COR-L47 (cell line): ENCODE measurements around the gene SSU72.
"Not testable (repeated sequence)": the region's sequence is repeated elsewhere in the genome, so short reads cannot be mapped to it uniquely, and the experiment has no call there.

ENCODE experiments used
- DNase-seq: peaks from one replicate; lab custom pipeline; 2025; lab: John Stamatoyannopoulos, UW

SSU72 gene

DNA sequence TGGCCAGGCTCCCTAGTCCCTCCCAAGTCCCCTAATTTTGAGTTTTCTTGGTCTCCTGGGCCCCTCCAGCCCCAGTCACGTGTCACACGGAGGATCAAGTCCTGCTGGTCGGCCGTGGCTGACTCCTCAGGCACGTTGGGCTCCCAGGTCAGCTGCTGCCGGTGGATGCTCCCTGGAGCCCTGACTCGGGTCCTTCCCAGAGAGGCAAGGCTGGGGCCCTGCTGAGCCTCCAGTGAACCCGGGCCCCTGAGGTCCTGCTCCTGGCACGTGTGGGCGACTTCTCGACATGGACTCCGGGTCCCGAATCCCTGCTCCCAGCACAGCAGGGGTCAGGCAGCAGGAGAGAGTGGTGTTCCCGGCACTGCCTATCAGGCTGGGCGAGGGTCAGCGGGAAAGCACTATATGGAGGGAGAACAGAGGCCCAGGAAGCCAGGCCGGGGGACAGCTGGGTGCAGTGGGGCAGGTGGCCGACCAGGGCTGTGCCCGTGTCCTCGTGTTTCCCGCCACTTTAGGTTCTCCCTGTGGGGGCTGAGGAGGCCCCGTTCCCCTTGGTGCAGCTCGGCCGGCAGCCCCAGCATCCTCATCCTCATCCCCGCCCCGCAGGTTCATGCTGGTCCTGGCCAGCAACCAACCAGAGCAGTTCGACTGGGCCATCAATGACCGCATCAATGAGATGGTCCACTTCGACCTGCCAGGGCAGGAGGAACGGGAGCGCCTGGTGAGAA lies 47.4 kb downstream of the SSU72 start:
- DNase-seq, result no peak

DNA sequence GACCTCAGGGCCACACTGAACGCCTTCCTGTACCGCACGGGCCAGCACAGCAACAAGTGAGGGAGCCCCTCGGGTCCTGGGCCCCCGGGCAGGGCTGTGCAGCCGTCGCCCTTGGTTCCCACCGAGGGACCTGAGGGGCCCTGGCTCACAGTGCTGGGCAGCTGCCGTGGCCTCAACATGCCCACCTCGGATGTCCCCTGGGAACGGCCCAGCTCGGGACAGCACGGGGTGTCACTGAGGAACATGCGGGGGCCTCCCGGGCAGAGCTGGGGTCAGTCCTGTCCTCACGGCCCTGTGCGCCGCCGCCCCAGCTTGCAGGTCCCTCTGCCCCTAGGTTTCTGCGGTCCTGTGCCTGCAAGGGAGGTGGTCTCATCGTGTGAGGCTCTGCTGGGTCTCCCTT lies 48.2 kb downstream of the SSU72 start:
- DNase-seq, result not testable (repeated sequence)

DNA sequence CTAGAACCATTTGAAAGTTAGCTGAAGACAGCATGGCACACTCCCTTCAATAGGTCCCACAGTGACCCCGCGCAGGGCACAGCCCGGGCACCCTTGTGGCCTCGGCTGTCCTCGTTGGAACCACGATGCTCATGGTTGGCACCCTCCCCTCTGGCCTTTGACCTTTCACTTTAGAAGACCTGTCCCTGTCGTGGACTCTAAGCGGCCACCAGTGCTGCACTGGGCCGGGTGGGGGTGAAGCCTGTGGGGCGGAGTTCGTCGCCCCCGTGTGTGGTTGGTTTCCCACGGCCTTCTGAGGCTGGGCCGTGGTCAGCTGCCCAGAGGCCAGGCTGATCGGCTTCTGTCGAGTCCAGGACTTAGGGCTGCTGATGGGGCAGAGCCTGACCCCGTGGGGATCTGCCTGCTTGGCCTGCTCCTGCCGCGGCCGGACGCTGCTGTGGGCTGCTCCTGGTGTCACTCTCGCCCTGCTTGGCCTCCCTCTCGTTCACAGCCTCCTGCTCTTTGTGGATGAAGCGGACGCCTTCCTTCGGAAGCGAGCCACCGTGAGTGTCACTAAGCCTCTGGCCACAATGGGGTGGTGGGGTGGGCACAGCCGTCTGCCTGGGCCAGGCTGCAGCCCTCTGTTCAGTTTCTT lies 49.8 kb downstream of the SSU72 start:
- DNase-seq, result not testable (repeated sequence)

DNA sequence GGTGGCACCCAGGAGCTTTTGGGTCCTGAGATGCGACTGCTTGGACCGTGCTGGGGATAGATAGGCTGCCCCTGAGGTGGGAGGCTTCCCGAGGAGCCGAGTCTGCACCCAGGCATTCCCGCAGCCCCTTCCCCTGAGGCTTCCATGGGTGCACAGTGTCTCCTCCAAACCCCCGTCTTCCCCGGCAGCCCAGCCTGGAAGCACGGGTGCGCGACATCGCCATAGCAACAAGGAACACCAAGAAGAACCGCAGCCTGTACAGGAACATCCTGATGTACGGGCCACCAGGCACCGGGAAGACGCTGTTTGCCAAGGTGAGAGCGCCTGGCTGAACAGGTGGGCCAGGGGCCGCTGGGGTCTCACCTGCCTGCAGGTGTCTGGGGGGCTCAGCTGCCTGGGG lies 51.0 kb downstream of the SSU72 start:
- not testable (repeated sequence) for DNase-seq

DNA sequence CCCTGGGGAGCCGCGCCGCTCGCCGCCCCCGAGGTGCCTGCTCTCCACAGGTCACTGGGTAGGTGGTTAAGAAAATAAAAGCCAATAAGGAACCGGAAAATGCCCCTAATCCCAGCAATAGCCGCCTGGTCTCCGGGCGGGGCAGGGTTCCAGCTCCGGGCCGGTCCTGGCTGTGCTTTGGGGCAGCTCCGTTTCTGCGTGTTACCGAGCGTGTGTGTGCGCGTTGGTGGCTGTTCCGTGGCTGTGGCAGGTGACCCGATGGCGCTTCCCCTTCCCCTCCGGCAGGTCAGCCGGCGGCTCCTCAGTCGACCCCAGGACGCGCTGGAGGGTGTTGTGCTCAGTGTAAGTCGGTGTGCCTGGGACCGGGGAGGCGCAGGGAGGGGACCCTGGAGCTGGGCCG lies 51.4 kb downstream of the SSU72 start:
- DNase-seq, result not testable (repeated sequence)

DNA sequence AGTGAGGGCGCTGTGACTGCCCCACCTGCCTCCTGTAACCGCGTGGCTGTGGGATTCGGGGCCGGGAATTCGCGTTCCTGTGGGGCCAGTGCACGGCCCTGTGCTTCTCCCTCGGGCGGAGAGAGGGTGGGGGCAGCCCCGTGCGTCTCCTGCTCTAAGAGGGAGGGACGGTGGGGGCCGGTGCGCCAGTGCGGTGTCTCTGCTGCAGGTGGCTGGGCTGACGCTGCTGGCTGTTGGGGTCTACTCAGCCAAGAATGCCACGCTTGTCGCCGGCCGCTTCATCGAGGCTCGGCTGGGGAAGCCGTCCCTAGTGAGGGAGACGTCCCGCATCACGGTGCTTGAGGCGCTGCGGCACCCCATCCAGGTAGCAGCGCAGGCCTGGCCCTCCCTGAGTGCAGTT lies 52.1 kb downstream of the SSU72 start:
- DNase-seq, result not testable (repeated sequence)

DNA sequence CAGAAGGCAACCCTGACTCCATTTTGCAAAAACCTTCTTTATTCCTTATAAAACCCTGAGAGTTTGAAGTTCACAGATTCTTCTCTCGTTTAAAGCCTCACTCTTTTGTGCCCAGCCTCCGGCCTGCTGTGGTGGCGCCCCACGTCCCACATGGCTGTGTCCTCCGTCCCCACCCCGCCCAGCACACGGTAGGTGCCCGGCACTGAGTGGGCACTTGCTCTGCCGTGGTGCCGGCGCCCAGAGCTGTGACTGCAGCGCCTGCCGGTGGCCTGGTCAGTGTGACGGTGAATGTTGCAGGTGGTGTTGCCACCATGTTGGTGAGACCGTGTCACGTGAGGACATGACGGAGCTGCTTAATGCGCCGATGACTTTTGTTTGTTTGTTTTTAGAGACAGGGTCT lies 53.3 kb downstream of the SSU72 start:
- DNase-seq, result no peak

DNA sequence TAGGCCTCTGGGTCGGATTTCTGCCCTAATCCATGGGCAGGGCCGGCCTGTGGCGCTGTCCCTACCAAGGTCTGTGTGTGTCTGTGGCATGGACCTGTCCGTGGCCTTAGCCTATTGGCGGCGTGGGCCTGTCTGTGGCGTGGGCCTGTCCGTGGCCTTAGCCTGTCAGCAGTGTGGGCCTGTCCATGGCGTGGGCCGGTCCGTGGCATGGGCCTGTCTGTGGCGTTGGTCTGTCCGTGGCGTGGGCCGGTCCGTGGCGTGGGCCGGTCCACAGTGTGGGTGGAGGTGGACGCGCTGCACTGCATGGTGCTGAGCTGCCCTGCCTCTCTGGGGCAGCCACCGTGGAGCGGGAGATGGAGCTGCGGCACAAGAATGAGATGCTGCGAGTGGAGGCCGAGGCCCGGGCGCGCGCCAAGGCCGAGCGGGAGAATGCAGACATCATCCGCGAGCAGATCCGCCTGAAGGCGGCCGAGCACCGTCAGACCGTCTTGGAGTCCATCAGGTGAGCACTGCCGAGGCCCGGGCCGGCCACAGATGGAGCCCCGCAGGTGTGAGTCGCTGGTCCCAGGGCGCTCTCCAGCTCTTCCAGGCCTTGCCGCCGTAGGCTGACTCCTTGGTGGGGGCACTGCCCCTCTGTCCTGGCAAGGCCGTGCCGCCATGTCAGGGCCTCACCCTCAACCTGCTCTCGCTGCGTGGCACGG lies 54.7 kb downstream of the SSU72 start:
- DNase-seq, result not testable (repeated sequence)

DNA sequence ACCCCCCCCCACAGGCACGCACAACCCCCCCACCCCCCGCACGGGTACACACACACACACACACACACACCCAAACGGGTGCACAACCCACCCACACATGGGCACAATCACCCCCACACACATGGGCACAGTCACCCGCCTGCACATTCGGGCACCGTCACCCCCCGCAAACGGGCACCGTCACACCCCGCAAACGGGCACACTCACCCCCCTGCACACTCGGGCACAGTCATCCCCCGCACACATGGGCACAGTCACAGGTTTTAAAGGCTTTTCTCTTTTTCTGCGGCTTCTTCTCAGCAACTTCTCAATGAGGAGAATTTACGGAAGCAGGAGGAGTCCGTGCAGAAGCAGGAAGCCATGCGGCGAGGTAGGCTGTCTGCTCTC lies 56.0 kb downstream of the SSU72 start:
- not testable (repeated sequence) for DNase-seq

DNA sequence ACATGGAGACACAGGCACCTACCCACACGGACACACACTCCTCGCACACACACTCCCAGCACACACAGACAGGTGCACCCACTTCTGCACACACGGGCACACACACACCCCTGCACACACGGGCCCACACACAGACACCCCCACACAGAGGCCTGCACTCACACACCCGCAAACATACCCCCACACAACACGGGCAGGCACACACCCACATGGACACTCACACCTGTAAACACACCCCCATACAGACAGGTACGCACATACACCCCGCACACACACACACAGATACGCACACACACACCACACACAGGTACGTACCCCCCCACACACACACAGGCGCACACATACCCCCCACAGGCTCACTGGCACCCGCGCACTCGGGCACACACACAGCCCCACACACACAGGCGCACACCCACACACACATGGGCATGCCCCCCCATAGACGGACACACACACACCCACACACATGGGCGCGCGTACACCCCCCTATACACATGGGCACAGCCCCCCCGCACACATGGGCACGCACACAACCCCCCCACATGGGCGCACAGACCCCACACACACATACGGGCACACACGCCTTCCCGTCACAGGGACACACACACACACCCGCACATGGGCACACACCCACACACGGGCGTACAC lies 56.6 kb downstream of the SSU72 start:
- no peak for DNase-seq

DNA sequence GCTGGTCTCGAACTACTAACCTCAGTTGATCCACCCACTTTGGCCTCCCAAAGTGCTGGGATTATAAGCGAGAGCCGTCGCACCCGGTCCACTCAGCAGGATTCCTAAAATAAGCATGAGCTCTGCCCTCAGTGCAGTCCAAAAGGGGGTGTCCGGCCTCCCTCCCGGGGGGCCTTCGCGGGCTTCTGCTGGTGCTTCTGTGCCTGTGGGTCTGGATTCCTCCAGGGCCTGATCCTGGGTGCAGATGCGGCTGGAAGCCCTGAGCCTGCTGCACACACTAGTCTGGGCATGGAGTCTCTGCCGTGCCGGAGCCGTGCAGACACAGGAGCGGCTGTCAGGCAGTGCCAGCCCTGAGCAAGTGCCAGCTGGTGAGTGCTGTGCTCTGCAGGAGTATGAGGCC lies 57.7 kb downstream of the SSU72 start:
- not testable (repeated sequence) for DNase-seq

DNA sequence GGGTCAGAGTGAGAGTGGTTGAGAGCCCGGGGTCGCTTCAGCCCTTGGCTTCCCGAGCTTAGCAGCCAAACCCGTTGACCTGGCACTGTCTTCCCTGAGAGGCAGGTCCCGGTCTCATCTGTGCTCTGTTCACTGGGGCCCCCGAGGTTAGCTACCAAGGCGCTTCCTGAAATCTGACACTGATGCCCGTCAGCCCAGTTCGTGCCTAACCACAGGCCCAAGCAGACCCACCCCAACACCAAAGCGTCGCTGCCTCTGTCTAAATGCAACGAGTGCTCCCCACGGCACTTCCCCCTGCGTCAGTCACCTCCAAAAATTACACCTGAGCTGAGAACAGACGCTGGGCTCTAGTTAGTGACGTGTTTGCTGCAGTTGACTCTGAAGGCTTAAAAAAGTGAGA lies 60.3 kb downstream of the SSU72 start:
- DNase-seq, result not testable (repeated sequence)

DNA sequence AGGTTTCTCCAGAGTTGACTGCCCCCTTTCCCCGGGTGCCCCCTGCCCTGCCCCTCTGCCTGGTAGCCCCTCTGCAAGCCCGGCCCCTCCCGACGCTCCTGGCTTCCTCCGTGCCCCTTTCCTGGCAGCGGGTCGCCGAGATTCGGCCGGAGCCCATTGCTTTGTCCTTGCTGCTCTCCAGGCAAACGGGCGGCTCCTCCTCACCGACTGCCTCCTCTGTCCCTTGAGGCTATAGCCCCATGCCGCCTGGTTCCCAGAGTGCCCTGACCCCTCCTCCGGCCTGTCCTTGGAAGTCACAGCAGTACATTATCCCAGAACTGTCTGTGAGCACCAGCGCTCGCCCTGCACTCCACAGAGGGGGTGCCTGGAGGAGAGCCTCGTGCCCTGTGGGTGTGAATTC lies 61.0 kb downstream of the SSU72 start:
- not testable (repeated sequence) for DNase-seq

DNA sequence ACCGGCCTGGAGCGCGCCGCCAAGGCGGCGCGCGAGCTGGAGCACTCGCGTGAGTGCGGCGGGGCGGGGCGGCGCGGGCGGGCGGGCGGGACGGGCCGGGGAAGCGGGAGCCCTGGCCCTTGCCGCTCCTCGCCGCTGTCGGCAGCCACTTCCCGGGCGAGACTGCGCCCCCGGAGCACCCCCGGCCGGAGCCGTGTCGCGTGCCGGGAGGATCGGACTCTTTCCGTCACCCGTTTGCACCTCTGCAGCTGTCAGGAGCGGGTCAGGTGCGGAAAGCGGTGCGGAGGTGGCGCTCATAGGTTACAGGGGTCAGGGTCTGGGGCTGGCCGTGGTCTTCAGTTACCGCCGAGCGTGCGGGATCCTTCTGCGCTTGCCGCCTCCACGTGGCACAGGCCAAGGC lies 62.2 kb downstream of the SSU72 start:
- DNase-seq, result not testable (repeated sequence)

DNA sequence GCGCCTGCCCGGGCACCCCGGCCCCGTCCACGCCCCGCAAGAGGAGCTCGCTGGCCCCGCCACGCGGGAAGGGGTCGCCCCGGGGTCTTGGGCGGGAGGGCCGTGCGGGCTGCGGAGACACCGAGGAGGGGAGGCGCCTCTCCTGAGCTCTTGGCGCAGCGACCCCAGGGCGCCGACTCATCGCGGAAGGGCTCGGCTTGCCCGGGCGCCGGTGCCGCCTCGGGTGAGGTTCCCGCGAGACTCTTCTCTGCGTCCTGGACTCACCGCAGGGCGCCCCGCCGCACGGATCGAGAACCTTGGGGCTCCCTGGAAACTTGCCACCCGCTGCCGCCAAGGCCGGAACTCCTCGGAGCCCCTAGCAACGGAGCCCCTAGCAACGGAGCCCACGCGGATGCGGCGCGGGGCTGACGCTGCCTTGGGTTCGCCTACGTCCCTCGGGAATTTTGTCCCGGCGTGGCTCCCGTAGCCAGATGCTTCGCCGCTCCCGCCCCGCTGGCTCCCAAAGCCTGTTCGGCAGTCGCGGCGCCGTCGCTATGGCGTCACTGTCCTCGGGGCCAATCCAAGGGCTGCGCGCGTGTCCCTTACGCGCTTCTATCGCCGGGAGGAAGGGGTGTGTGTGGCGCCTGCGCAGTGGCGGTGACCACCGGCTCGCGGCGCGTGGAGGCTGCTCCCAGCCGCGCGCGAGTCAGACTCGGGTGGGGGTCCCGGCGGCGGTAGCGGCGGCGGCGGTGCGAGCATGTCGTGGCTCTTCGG lies 63.0 kb downstream of the SSU72 start, which contains the start of gene ATAD3A:
Gene ATAD3A, plus strand, starts transcription at position 630 of the 753 bp plus-strand sequence. Its CDS starts 107 bp downstream, at position 737.
- peak; percentile 98 for DNase-seq

DNA sequence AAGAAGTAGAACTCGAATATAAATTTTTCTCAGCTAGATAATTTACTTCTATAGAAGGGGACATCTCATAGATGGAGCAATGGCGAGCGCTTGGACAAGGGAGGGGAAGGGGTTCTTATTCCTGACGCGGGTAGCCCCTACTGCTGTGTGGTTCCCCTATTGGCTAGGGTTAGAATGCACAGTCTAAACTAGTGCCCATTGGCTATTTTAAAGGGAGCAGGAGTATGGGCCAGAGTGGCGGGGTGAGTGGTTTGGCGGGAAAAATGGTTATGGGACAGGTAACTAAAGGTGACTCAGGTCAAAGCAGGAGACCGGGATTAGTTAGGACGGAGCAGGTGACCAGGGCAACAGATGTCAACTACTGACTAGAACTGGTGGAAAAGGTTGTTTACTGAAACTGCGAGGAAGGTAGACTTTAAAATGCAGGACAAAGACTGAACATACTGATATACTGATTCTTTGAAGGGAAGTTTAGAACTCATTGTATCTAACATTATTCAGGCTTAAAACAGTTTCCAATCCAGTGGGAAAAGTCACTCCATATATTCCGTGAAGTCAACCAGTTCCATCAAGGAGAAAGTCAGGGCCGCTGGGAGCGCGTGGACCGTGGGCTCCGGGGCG lies 63.6 kb downstream of the SSU72 start:
- no peak for DNase-seq

DNA sequence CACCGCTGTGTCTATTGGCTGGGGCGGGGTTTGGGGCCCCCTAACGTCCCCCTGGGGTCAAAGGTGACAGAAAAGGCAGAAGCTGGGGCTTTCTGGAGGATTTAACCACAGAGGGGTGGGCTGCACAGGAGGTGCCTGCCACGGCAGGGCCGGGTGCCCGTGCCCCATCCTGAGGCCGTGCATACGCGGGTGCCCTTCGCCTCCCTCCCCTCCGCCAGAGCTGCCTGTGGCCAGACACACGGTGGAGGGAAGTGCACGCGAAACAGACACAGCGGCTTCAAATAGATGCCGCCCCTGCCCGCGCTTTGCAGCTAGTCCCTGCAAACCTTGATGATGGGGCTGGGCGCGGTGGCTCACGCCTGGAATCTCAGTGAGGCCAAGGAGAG lies 65.2 kb downstream of the SSU72 start:
- not testable (repeated sequence) for DNase-seq

DNA sequence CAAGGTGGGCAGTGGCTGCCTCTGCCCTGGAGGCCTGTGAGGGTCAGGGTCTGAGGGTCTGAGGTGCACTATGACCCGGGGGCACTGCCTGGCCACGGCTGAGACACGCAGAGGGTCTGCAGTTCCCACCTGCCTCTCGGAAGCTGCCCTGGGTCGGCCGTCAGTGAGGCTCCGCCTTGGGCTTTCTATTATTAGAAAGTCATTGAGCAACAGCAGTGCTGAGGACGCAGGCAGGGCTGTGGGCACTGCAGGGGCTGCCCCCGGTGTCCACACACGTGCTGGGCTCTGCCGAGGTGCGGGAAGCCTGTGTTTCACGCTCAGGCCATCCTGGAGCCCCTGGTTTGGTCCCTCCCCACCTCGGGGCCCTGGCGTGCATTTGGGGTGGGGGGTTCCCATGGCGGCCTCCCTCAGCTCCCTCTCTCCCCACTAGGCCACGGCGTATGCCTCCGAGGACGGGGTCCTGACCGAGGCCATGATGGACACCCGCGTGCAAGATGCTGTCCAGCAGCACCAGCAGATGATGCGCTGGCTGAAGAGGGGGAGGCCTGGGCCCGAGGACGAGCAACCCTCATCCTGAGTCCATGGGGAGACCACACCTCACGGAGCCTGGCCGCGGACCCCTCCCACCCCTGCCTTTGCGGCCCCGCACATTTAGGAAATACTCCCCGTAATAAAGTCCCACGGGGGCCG lies 65.7 kb downstream of the SSU72 start:
- not testable (repeated sequence) for DNase-seq

DNA sequence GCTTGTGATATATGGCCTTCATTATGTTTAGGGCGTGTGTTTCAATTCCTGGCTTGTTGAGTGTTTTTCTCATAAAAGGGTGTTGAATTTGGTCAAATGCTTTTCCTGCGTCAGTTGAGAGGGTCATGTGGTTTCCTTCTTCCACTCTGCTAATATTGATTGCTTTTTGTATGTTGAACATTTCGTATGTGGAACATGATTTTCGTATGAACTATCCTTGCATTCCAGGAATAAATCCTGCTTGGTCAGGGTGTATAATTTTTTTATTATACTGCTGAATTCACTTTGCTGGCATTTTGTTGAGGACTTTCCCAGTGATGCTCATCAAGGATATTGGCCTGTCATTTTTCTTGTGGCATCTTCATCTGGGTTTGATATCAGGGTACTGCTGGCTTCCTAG lies 67.4 kb downstream of the SSU72 start:
- no peak for DNase-seq

DNA sequence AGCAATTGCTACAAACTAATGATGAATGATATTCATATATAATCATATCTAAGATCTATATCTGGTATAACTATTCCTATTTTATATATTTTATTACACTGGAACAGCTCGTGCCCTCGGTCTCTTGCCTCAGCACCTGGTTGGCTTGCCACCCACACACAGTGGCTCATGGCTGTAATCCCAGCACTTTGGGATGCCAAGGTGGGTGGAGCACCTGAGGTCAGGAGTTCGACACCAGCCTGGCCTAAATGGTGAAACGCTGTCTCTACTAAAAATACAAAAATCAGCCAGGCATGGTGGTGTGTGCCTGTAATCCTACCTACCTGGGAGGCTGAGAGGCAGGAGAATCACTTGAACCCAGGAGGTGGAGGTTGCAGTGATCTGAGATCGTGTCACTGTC lies 68.9 kb downstream of the SSU72 start:
- DNase-seq, result not testable (repeated sequence)

DNA sequence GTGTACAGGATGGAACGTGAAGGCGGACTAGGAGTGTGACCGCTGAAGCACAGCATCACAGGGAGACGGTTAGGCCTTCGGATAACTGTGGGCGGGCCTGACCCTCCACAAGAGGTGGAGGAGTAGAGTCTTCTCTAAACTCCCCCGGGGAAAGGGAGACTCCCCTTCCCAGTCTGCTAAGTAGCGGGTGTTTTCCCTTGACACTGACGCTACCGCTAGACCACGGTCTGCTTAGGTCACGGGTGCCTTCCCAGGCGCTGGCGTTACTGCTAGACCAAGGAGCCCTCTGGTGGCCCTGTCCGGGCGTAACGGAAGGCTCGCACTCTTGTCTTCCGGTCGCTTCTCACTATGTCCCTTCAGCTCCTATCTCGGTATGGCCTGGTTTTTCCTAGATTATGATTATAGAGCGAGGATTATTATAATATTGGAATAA lies 69.3 kb downstream of the SSU72 start:
- DNase-seq, result peak; percentile 52
